Measurements from ENCODE around the gene KAZN.

DNA sequence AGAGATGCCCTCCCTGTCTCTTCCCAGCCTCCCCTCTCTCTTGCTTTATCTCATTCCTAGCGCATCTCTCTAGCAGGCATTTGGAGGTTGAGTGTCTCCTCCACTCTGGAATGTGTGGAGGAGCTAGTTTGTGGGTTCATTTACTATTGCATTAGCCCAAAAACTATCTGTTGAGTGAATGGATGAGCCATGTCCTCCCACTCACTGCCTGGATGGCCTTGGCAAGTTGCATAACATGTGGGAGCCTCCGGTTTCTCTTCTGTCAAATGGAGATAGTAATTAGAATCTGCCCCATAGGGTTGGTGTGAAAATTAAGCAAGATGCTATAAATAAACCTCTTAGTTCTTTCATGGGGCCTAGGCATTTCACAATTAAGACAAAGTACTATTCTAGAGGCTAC lies 181.8 kb downstream of the KAZN start:
- TF ChIP-seq, protein P1, sequence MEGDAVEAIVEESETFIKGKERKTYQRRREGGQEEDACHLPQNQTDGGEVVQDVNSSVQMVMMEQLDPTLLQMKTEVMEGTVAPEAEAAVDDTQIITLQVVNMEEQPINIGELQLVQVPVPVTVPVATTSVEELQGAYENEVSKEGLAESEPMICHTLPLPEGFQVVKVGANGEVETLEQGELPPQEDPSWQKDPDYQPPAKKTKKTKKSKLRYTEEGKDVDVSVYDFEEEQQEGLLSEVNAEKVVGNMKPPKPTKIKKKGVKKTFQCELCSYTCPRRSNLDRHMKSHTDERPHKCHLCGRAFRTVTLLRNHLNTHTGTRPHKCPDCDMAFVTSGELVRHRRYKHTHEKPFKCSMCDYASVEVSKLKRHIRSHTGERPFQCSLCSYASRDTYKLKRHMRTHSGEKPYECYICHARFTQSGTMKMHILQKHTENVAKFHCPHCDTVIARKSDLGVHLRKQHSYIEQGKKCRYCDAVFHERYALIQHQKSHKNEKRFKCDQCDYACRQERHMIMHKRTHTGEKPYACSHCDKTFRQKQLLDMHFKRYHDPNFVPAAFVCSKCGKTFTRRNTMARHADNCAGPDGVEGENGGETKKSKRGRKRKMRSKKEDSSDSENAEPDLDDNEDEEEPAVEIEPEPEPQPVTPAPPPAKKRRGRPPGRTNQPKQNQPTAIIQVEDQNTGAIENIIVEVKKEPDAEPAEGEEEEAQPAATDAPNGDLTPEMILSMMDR (IDR thresholded peaks at IDR 0.05; ENCODE audit: low read depth, low read length, poor library complexity, severe bottlenecking): no peak
- TF ChIP-seq EZH2phosphoT487 (IDR thresholded peaks at IDR 0.05; ENCODE audit: borderline replicate concordance, low read length): no peak
